ENCODE data around the gene KCND2. TPM values are rescaled to one million over a fixed set of nuclear protein-coding genes. Genes with fewer than 3 reads are reported as not detected.

Gene KCND2
- polyA plus RNA-seq, 3 donors, result not detected

DNA sequence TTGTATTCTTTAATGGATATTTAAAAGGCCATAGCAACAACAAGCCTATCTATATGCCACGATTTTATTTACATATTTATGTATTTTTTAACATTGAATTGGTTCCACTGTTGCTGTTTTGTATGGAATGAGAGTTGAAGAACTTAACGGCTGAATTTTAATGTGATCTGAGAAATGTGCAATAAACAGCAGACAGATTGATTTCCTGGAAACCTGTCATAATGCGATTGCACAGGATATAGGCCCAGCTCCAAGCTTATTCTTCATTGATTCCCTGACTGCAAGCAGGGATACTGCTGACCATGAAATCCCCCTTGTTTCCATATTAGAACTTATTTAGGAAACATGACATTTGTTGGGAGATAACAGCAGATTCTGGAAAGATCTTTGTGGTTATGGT, 195.6 kb downstream of the KCND2 start:
- TF ChIP-seq, protein P1, sequence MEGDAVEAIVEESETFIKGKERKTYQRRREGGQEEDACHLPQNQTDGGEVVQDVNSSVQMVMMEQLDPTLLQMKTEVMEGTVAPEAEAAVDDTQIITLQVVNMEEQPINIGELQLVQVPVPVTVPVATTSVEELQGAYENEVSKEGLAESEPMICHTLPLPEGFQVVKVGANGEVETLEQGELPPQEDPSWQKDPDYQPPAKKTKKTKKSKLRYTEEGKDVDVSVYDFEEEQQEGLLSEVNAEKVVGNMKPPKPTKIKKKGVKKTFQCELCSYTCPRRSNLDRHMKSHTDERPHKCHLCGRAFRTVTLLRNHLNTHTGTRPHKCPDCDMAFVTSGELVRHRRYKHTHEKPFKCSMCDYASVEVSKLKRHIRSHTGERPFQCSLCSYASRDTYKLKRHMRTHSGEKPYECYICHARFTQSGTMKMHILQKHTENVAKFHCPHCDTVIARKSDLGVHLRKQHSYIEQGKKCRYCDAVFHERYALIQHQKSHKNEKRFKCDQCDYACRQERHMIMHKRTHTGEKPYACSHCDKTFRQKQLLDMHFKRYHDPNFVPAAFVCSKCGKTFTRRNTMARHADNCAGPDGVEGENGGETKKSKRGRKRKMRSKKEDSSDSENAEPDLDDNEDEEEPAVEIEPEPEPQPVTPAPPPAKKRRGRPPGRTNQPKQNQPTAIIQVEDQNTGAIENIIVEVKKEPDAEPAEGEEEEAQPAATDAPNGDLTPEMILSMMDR (IDR thresholded peaks at IDR 0.05), result no peak
- Histone ChIP-seq H3K27ac (ENCODE audit: low read depth in 1 of 2, low read length in 2 of 2) (no peak overlapping the region), H3K9me3 (replicated peaks in 1 of 2; ENCODE audit: control insufficient read depth in 1 of 2, insufficient read depth in 1 of 2, low read length in 2 of 2) (no peaks in the 10 kb centered on the region), H3K27me3 (ENCODE audit: control insufficient read depth in 2 of 2, insufficient read depth in 2 of 2, low read length in 2 of 2) (no peaks in the 10 kb centered on the region), H2AFZ (ENCODE audit: insufficient read depth, low read depth, low read length, poor library complexity, severe bottlenecking) (no peak overlapping the region), H3K4me3 (replicated peaks in 1 of 3; ENCODE audit: low read depth in 2 of 3, low read length in 3 of 3) (no peak overlapping the region), H3K4me1 (ENCODE audit: control insufficient read depth in 1 of 2, insufficient read depth in 2 of 2, low read length in 2 of 2) (no peaks in the 10 kb centered on the region), H3K4me2 (replicated peaks; ENCODE audit: extremely low read depth, low read length, poor library complexity, severe bottlenecking) (no peak overlapping the region), H3K79me2 (ENCODE audit: insufficient read depth, low read length) (no peaks in the 10 kb centered on the region), H4K20me1 (ENCODE audit: insufficient read depth, low read length) (no peaks in the 10 kb centered on the region), H3K36me3 (replicated peaks in 1 of 2; ENCODE audit: control insufficient read depth in 1 of 2, insufficient read depth in 2 of 2, low read length in 2 of 2) (no peaks in the 10 kb centered on the region), H3K9ac (ENCODE audit: insufficient read depth, low read length, poor library complexity, severe bottlenecking) (no peak overlapping the region)
- Mint-ChIP-seq H3K4me3 (no peak overlapping the region), H3K27me3 (ENCODE audit: low read depth in 3 of 3) (no peaks in the 10 kb centered on the region), H3K36me3 (no peaks in the 10 kb centered on the region), H3K9me3 (peaks cover 0 to 4% (median 0%) of the 10 kb centered on the region in 7 donors), H3K4me1 (no peaks in the 10 kb centered on the region), H3K27ac (no peak overlapping the region)
- no CpG with 5 or more reads among the region's 3 CpGs for WGBS (ENCODE audit: insufficient coverage)
- DNase-seq, result no peak
- intact Hi-C loops (cut with micrococcal nuclease), result no loop called here

DNA sequence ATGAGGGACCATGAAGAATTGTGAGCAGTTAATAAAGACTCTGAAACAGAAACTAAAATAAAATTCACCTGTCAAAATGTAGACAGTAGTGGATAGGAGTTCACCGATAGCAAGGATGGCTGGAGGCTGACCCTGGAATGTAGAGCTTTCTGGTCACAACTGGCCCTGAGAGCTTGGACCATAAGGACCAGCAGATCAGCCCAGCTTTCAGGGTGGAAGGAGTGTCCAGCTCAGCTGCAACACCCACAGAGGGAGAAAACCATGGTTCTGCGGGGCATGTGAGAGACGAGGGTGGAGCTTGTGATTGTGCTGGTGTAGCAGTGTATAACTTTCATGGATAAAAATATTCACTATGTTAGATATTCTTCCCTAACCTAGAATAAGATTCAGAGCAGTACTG, 199.9 kb downstream of the KCND2 start:
- TF ChIP-seq, protein P1 (IDR thresholded peaks at IDR 0.05), result no peak
- WGBS (ENCODE audit: insufficient coverage), result 100% methylated on average over 1 of the region's 3 CpGs
- H3K36me3 ChIP-seq (replicated peaks in 1 of 2; ENCODE audit: control insufficient read depth in 1 of 2, insufficient read depth in 2 of 2, low read length in 2 of 2), result no peaks in the 10 kb centered on the region
- no peaks in the 10 kb centered on the region for H3K79me2 ChIP-seq (ENCODE audit: insufficient read depth, low read length)
- H2AFZ ChIP-seq (ENCODE audit: insufficient read depth, low read depth, low read length, poor library complexity, severe bottlenecking), result no peak overlapping the region
- H3K36me3 Mint-ChIP-seq, result no peaks in the 10 kb centered on the region
- H3K9me3 Mint-ChIP-seq, result no peaks in the 10 kb centered on the region
- no peaks in the 10 kb centered on the region for H4K20me1 ChIP-seq (ENCODE audit: insufficient read depth, low read length)
- H3K9me3 ChIP-seq (replicated peaks in 1 of 2; ENCODE audit: control insufficient read depth in 1 of 2, insufficient read depth in 1 of 2, low read length in 2 of 2), result no peaks in the 10 kb centered on the region
- H3K9ac ChIP-seq (ENCODE audit: insufficient read depth, low read length, poor library complexity, severe bottlenecking), result no peak overlapping the region
- no peaks in the 10 kb centered on the region for H3K27me3 ChIP-seq (ENCODE audit: control insufficient read depth in 2 of 2, insufficient read depth in 2 of 2, low read length in 2 of 2)
- H3K27ac Mint-ChIP-seq, result no peak overlapping the region
- H3K27ac ChIP-seq (ENCODE audit: low read depth in 1 of 2, low read length in 2 of 2), result no peak overlapping the region
- H3K4me1 Mint-ChIP-seq, result no peaks in the 10 kb centered on the region
- no peaks in the 10 kb centered on the region for H3K27me3 Mint-ChIP-seq (ENCODE audit: low read depth in 3 of 3)
- no peaks in the 10 kb centered on the region for H3K4me1 ChIP-seq (ENCODE audit: control insufficient read depth in 1 of 2, insufficient read depth in 2 of 2, low read length in 2 of 2)
- H3K4me2 ChIP-seq (replicated peaks; ENCODE audit: extremely low read depth, low read length, poor library complexity, severe bottlenecking), result no peak overlapping the region
- DNase-seq, result no peak
- H3K4me3 Mint-ChIP-seq, result no peak overlapping the region
- intact Hi-C loops (cut with micrococcal nuclease), result no loop called here
- H3K4me3 ChIP-seq (replicated peaks in 1 of 3; ENCODE audit: low read depth in 2 of 3, low read length in 3 of 3), result no peak overlapping the region

All from CD14-positive monocyte (primary cell).